ENCODE data around the gene ABLIM2. TPM values are rescaled to one million over a fixed set of nuclear protein-coding genes. Genes with fewer than 3 reads are reported as not detected.

Gene ABLIM2
- total RNA-seq, 3 donors from 2014 or later (not counting 1 experiment from before 2014, with no cell fraction given) = 0.71 to 2.8 (median 1.3) TPM

GRCh38 chr4:7998447-7998846 is 160.2 kb downstream of the ABLIM2 start:
- Histone ChIP-seq H3K4me3 (ENCODE audit: low read length) (no peak overlapping the region), H3K27me3 (ENCODE audit: control insufficient read depth, insufficient read depth, low read length) (no peaks in the 10 kb centered on the region), H3K36me3 (ENCODE audit: control insufficient read depth, insufficient read depth, low read length) (no peaks in the 10 kb centered on the region), H3K9me3 (ENCODE audit: control insufficient read depth, insufficient read depth, low read length) (no peaks in the 10 kb centered on the region), H3K27ac (ENCODE audit: low read length) (no peak overlapping the region), H3K4me1 (ENCODE audit: control insufficient read depth, insufficient read depth, low read length) (no peaks in the 10 kb centered on the region)
- Mint-ChIP-seq H3K36me3 (no peaks in the 10 kb centered on the region), H3K27me3 (ENCODE audit: low read depth in 2 of 2) (peaks cover 7 to 16% of the 10 kb centered on the region in 2 donors), H3K27ac (no peak overlapping the region), H3K9me3 (no peaks in the 10 kb centered on the region), H3K4me1 (no peaks in the 10 kb centered on the region), H3K4me3 (no peak overlapping the region)
- no peak for TF ChIP-seq CTCF (IDR thresholded peaks at IDR 0.05)
- intact Hi-C loops (cut with micrococcal nuclease) = no loop called here
- 81% methylated on average over 8 of the region's 8 CpGs for WGBS (ENCODE audit: insufficient coverage)
- no peak for ATAC-seq
- DNase-seq = no peak

DNA sequence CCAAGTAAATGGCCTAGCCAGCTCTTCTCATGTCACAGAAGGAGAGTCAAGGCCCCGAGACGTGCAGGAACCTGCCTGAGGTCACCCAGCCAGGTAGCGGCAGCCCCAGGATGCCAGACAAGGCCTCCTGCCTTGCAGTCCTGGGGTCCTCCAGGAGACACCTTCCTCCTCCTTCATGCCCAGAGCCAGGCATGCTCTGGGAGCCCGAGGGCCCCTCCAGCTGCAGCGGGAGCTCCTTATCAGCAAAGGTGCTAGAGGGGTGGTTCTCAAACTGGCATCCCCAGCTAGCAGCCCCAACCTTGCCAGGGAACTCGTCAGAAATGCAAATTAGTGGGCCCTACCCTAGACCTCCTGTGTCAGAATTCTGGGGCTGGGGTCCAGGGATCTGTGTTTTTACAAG is 162.7 kb downstream of the ABLIM2 start:
- 82% methylated on average over 6 of the region's 6 CpGs for WGBS (ENCODE audit: insufficient coverage)
- Histone ChIP-seq H3K27me3 (ENCODE audit: control insufficient read depth, insufficient read depth, low read length) (no peaks in the 10 kb centered on the region), H3K4me3 (ENCODE audit: low read length) (no peak overlapping the region), H3K27ac (ENCODE audit: low read length) (no peak overlapping the region), H3K9me3 (ENCODE audit: control insufficient read depth, insufficient read depth, low read length) (no peaks in the 10 kb centered on the region), H3K4me1 (ENCODE audit: control insufficient read depth, insufficient read depth, low read length) (no peaks in the 10 kb centered on the region), H3K36me3 (ENCODE audit: control insufficient read depth, insufficient read depth, low read length) (no peaks in the 10 kb centered on the region)
- no peaks in the 10 kb centered on the region for H3K9me3 Mint-ChIP-seq
- no peak overlapping the region for H3K27ac Mint-ChIP-seq
- no peak for TF ChIP-seq CTCF (IDR thresholded peaks at IDR 0.05)
- DNase-seq (no peak), ATAC-seq (no peak)
- intact Hi-C loops (cut with micrococcal nuclease) = no loop called here
- H3K27me3 Mint-ChIP-seq (ENCODE audit: low read depth in 2 of 2) = no peaks in the 10 kb centered on the region
- no peaks in the 10 kb centered on the region for H3K4me1 Mint-ChIP-seq
- no peak overlapping the region for H3K4me3 Mint-ChIP-seq
- H3K36me3 Mint-ChIP-seq = no peaks in the 10 kb centered on the region

GRCh38 chr4:7995135-7995534 is 163.5 kb downstream of the ABLIM2 start:
- no peak for DNase-seq
- no peak for ATAC-seq
- Histone ChIP-seq H3K9me3 (ENCODE audit: control insufficient read depth, insufficient read depth, low read length) (no peaks in the 10 kb centered on the region), H3K4me3 (ENCODE audit: low read length) (no peak overlapping the region), H3K27me3 (ENCODE audit: control insufficient read depth, insufficient read depth, low read length) (no peaks in the 10 kb centered on the region), H3K27ac (ENCODE audit: low read length) (no peak overlapping the region), H3K36me3 (ENCODE audit: control insufficient read depth, insufficient read depth, low read length) (no peaks in the 10 kb centered on the region), H3K4me1 (ENCODE audit: control insufficient read depth, insufficient read depth, low read length) (no peaks in the 10 kb centered on the region)
- no peaks in the 10 kb centered on the region for H3K36me3 Mint-ChIP-seq
- no peak overlapping the region for H3K27ac Mint-ChIP-seq
- no peaks in the 10 kb centered on the region for H3K27me3 Mint-ChIP-seq (ENCODE audit: low read depth in 2 of 2)
- no peak for TF ChIP-seq CTCF (IDR thresholded peaks at IDR 0.05)
- H3K4me3 Mint-ChIP-seq = no peak overlapping the region
- no peaks in the 10 kb centered on the region for H3K9me3 Mint-ChIP-seq
- intact Hi-C loops (cut with micrococcal nuclease) = no loop called here
- no peaks in the 10 kb centered on the region for H3K4me1 Mint-ChIP-seq
- WGBS (ENCODE audit: insufficient coverage) = 93% methylated on average over 7 of the region's 7 CpGs

DNA sequence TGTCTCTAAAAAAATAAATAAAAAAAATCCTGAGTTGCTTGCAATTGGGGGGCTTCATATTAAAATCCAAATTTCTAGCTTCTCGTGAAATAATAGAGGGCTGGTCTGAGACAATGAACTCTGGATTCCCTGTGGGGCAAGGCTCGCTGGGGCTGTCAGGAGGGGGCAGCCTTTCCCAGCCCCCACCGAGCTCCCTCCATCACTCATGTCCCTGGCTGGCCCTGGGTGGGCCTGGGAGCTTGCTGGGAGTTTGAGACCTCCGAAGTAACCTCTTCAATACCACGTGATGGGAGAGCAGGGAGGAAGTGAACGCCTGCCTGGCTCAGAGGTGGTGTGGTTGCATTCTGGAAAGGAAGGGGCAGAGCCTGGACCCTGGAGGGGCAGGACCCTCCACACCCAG is 164.9 kb downstream of the ABLIM2 start:
- Mint-ChIP-seq H3K4me3 (no peak overlapping the region), H3K27ac (no peak overlapping the region), H3K36me3 (no peaks in the 10 kb centered on the region), H3K9me3 (no peaks in the 10 kb centered on the region), H3K27me3 (ENCODE audit: low read depth in 2 of 2) (no peaks in the 10 kb centered on the region), H3K4me1 (no peaks in the 10 kb centered on the region)
- no peaks in the 10 kb centered on the region for H3K27me3 ChIP-seq (ENCODE audit: control insufficient read depth, insufficient read depth, low read length)
- no peaks in the 10 kb centered on the region for H3K4me1 ChIP-seq (ENCODE audit: control insufficient read depth, insufficient read depth, low read length)
- DNase-seq = no peak
- no peaks in the 10 kb centered on the region for H3K9me3 ChIP-seq (ENCODE audit: control insufficient read depth, insufficient read depth, low read length)
- WGBS (ENCODE audit: insufficient coverage) = 79% methylated on average over 5 of the region's 6 CpGs
- no peak overlapping the region for H3K27ac ChIP-seq (ENCODE audit: low read length)
- no peak for TF ChIP-seq CTCF (IDR thresholded peaks at IDR 0.05)
- intact Hi-C loops (cut with micrococcal nuclease) = no loop called here
- H3K4me3 ChIP-seq (ENCODE audit: low read length) = no peak overlapping the region
- H3K36me3 ChIP-seq (ENCODE audit: control insufficient read depth, insufficient read depth, low read length) = no peaks in the 10 kb centered on the region
- ATAC-seq = no peak
